HG03135 (cell line): ENCODE measurements around the gene SAE1.
A peak's percentile ranks its signal among the peaks of the same experiment; 100 is the strongest.

ENCODE experiments used
- ATAC-seq: cut with Tn5 transposase; IDR thresholded peaks from one replicate; pipeline ENCODE4 v1.9.1; 2021; ENCODE audit warnings: mild to moderate bottlenecking, moderate library complexity; ENCODE audit not compliant: unreplicated experiment

SAE1 gene

DNA sequence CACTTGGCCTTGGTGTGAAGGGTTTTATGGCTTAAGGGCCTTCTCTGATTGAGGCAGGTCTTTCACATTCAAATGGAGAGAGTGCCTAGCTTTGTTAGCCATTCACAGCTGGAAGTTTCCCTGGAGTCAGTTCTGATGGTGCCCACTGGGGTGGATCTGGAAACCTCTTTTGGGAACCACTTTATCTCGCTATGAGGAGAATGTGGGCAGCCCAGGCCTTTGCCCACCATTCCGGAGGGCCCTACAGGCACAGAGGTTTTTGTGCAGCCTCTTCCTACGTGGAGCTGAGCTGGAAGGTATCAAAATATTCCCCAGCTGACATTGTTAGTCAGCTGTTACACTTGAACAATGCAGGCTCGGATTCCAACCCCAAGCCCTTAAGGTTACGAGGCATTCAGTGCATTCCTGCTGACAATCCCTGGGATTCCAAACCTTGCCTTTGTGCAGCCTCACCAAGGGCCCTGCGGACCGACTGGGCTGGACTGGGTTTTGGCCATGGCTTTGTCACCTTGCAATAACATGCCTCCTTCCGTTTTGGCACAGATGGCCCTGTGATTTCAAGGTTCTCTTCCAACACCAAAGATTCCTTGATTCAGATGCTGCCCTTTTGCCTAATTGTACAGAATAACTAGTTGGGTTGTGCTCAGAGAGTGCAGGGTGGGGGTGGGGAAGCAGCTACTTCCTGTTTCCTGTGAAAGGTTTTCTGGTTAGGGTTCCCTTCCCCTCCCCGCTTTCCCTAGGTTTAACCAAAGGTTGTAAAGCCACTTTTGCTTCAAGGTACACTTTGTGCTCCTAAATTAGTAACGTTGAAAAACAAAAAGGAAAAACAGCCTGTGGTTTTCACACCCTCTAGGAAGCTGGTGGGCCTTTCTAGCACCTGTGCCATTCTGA, 27.0 kb downstream of the SAE1 start:
- ATAC-seq, result no peak

DNA sequence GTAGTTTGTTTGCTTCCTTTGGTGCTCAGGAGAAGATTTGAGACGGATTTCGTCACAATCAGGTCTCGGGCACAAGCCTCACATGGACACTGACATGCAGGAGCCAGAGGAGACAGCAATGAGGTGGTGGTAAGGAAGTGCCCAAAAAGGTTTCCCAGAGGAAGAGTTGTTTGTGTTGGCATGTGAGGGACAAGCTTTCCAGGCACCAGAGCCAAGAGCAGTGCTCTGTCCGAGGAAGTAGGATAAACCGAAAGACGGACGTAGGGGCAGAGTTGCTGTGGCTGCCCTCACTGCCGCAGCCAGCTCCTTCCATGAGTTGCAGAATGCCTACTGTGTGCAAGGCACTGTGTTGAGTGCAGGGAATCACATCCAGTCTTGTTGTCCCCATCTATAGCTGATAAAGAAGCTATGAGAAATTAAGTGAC, 27.7 kb downstream of the SAE1 start:
- no peak for ATAC-seq

DNA sequence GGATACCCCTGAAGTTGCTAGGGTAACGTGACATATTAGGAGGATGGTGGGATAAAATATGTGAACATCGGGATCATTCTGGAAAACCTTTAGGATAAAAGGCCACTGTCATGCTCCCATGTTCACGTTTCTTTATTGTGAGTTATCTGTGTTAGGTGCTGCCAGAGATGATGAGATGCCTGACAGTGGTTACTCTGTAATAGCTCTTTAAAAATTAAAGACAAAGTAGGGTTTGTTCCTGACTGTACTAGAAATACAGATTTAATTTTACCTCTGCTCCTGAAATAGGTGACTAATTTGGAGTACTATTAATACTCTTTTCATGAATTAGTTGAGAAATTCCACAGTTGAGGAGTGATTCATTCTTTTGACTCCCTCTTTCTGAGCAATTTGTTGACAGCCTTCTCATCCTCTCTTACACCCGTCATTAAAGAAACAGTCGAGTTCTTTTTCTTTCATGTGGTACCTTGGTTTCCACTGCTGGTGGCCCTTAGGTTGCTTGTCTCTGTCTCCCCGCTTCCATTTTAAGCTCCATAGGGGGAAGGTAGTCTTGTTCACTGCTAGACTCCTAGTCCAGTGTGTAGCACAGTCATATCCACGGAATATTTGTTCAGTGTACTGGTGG, 28.4 kb downstream of the SAE1 start:
- no peak for ATAC-seq

DNA sequence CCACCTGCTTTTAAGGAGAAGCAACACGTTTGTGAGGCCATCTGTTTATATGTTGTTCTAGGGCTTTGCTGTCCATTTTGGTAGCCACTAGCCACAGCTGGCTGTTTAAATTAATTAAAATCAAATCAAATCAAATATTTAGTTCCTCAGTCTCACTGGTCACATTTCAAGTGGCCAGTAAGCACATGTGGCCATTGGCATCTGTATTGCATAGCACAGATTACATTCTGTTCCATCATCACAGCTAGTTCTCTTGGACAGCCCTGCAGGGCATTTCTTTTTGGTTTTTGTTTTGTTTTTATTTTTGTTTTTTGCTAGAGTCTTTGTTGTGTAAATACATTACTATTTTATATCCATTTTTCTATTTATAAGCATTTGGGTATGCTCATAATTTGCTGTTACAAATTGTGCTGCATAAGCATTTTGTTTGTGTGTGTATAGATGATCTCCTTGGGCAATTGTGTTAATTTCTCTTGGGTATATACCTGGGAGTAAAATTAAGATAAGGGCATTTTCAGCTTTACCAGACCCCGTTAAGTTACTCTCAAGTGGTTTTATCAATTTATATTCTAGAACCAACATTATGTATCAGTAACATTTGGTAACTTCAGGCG, 31.3 kb downstream of the SAE1 start:
- no peak for ATAC-seq

DNA sequence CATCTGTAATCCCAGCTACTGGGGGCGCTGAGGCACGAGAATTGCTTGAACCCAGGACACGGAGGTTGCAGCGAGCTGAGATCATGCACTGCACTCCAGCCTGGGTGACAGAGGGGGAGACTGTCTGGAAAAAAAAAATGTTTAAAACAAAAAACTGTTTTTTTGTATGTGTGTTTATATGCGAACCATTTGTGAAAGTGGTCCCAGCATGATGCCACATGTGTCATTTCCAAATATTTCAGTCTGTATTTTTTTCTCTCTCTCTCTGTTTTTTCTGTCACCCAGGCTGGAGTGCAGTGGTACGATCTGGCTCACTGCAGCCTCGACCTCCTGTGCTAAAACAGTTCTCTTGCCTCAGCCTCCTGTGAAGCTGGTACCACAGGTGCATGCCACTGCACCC, 37.4 kb downstream of the SAE1 start:
- no peak for ATAC-seq

DNA sequence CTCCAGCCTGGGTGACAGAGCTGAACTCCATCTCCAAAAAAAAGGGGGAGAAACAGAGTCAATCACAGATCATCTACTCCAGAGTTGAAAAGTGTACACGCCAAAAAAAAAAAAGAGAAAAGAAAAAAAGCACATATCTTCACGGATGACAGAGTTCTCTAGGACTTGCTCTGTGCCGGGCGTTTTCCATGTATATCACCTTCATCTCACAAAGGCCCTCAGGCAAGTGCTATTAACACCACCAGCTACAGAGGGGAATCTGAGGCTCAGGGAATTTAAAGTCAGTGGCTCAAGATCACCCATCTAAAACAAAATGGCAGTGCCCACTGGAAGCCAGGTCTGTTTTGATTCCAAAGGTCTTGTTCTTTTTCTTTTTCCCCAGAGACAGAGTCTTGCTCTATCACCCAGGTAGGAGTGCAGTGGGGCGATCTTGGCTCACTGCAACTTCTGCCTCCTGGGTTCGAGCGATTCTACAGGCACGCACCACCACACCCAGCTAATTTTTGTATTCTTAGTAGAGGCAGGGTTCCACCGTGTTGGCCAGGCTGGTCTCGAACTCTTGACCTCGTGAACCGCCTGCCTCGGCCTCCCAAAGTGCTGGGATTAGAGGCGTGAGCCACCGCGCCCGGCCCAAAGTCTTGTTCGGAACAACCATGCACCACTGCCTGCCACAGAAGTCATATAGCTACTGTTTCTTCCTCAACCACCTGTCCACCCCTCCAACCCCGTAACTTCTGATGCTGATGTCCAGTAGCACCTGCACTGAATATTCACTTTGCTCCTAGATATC, 42.2 kb downstream of the SAE1 start:
- ATAC-seq, result no peak

DNA sequence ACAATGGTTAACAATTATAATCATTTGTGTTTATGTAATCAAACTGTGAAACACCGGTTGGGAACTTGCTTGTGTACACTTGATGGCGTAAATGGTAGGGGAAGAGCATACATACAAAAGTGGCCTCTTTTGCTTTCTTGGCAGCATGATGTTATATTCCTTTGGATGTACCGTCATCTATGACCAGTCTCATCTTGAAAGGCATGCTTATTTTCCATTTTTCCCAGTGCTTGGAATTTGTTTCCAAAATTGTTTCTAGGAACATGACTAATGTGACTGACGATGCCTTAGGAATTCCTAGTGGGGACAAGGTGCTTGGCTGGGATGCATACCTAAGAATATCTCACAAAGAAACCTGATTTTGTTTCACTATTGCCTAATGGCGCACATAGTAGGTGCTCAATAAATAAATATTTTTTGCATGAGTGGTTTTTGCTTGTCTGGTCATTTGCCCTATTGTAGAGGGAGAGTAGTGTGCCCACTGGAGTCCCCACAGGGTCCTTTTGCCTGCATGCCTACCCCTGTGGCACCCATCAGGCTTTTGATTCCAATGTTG, 45.5 kb downstream of the SAE1 start:
- no peak for ATAC-seq

DNA sequence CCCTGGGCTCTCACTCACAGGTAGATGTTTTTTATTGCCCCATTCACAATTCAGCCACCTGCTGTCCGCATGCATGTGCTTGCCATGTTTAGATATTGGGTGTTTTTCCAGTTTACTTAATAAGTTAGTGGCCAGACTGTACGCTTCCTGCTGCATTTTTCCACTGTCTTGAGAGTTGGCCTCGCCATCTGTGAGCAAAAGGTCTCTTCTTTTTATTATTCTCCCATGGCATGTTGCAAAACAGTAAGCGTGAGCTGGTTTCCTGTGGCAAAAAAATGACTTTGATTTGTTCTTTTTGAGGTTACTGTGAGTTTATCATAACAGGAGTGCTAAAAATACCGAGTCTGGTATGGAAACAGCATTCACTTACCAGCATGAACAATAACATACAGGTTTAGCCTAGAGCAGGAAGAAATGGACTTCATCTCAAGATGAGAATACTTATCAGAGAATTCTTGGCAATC, 46.0 kb downstream of the SAE1 start:
- ATAC-seq, result no peak

DNA sequence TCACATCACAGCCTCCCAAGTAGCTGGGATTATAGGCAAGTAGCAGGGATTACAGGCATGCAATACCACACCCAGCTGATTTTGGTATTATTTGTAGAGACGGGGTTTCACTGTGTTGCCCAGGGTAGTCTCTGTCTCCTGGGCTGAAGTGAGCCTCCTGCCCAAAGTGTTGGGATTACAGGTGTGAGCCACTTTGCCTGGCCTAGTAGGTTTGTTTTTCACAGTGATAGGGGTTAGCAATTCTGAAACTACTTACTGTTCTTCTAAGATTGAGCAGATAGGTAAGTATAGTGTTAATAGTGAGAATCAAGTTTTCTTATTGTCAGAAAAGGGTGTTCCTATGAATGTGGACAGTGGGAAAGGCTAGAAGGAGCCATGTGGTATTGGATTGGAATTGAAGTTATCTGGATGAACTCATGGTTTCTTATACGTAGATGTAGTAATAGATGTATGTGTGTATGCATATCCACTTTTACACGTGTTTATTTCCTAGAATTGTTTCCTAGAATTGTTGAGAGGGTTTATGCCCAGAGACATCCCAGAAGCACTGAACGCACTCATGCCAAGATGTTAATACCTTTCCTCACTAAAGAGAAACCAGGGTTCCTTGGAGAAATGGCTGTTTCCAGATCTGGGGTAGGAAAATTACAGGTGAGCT, 49.1 kb downstream of the SAE1 start:
- ATAC-seq, result no peak

DNA sequence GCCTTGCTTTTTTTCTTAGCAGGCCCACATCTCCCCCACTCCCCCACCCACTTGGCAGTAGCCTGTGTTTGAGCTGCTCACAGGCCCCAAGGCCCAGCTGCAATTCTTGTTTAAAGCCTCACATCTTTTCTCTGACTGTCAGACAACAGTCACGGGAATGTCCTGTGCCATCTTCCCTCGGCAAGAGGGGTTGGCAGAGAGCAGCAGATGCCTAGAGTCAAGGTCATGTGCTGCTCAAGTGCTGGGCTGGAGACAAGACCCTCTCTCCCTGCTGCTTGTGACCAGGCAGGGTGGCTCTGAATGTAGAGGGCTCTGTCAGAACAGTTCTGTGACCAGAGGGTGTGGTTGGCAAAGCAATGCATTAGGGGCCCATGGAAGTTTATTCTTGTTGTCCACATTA, 53.0 kb downstream of the SAE1 start:
- no peak for ATAC-seq

DNA sequence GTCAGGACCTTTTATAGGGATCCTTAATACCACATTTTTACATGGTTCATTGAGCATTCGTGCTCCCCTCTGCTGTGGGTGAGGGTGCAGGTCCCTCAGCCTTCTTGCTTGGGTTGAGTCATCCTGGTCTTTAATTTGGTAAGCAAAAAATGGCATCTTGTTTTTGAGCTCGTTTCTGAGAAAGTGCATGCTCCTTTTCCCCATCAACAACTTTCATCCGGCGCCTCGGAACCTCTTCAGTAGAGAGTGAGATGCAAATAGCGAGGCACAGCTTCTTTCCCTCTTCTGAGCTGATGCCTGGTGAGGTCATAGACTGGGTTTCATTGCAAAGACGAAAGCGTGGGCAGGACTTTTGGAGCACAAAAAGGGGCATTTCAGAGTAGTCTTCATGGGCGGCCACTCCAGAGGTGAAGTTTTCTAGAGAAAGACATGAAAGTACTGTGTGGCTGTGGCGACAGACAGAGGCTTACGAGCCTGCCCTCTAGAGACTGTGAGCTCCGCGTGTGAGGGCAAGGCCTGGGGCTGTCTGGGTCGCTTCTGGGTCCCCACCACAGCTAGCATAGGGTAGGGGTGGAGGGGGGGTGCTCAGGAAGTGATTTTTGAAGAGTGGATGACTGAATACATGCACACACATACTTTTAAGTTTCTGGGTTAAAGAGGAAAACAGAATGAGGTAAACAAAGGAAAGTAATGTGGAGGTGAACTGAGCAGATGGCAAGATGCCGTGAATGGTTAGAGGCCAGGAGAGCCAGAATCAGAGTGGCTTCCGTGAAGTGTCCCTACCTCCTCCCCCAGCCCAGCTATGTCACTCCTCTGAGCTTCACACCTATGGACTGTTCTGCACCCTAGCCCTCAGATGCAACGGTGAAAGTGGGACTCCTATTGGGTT, 56.1 kb downstream of the SAE1 start:
- peak; percentile 68 for ATAC-seq

DNA sequence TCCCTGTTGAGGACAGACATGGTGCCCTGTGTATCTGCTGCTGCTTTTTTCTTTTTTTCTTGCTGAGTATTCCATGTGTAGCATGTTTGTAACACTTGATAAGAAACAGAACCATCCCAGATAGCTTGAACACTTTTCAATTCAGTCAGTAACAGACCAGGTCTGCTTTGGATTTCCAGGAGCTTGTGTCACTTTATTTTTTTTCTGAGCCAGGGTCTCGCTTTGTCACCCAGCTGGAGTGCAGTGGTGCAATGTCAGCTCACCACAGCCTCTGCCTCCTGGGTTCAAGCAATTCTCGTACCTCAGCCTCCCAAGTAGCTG, 56.7 kb downstream of the SAE1 start:
- ATAC-seq, result no peak

DNA sequence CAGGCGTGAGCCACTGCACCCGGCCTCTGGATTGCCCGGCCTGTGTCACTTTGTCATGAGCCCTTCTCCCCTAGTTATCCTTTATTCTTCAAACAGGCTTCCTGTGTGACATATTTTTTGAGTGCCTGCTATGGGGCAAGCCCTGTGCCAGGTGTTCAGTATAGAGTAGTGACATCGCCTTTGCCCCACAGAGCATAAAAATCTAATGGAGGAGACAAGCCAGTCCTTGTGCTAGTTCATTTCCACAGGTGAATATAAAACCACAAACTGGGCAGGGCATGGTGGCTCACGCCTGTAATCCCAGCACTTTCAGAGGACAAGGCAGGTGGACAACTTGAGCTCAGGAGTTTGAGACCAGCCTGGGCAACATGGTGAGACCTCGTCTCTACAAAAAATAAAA, 57.2 kb downstream of the SAE1 start:
- no peak for ATAC-seq

DNA sequence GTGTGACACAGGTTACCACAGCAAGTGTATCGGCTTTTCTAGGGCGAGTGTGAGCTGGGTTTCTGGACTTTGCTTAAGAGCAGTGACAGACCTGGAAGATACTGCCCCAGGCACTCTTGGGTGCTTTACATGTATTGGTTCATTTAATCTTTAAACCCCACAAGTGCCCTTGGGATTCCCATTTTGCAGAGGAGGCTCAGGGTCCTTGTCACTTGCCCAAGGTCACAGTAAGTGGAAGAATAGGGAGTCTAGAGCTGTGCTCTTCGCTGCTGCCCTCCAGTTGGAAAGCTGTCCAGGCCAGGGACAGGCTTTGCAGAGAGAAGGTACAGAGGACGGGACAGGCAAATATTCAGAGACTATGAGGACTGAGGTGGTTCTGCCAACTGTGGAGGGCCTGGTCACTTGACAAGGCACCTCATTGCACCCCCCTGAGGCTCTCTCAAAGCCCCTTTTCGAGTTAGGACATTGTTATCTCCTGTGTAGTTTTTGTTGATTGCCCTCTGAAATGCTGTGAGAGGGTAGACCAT, 57.9 kb downstream of the SAE1 start:
- no peak for ATAC-seq

DNA sequence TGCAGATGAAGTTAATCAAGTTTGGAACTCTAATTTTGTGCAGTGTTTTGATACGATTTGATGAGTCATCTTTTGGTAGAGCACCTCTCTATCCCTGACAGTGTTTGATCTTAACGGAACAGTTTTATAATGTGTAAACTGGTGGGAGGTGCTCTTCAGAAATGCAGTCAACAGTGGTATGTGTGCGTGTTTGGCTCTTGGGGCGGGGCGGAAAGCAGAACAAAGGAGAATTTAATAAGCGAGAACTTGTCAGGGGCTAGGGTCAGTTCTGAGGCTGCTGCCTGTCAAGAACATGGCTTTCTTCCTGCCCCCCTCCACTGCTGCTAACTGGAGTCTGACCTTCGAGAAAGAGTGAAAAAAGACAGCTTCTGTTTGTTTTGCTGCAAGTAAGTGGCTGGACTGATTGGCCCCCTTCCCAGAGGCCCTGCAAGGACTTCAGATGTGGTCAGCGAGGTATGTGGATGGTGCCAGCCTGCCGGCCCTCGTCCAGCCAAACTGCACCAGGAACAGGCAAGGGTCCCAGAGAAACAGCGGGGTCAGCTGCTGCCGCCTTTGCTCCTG, 59.6 kb downstream of the SAE1 start:
- ATAC-seq, result no peak

DNA sequence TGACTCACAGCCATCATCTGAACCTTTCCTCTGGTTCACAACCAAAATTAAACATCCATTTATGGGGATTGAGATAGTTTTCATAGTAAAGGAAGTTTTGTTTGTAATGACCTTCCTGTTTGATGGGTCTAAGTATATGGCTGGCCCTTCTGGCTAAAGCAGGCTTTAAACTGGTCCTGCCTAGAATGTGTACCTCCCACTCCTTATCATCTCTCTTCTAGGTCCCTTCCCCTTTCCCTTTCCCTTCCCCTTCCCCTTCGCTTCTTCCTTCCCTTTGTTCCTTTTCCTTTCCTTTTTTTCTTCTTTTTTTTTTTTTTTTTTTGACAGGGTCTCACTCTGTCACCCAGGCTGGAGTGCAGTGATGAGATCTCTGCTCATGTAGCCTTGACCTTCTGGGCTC, 64.8 kb downstream of the SAE1 start:
- no peak for ATAC-seq

DNA sequence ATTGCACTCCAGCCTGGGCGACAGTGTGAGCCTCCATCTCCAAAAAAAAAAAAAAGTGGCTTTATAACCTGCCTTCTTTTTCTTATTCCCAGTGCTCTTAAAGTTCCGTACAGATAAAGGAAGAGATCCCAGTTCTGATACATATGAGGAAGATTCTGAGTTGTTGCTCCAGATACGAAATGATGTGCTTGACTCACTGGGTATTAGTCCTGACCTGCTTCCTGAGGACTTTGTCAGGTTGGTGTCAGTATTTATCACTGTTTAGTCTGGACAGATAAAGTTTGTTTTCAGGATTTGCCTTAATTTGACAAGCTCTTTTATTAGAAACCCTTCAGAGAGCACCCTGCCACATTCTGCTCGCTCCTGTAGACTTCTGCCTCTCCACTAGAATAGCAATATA, 66.5 kb downstream of the SAE1 start:
- no peak for ATAC-seq

DNA sequence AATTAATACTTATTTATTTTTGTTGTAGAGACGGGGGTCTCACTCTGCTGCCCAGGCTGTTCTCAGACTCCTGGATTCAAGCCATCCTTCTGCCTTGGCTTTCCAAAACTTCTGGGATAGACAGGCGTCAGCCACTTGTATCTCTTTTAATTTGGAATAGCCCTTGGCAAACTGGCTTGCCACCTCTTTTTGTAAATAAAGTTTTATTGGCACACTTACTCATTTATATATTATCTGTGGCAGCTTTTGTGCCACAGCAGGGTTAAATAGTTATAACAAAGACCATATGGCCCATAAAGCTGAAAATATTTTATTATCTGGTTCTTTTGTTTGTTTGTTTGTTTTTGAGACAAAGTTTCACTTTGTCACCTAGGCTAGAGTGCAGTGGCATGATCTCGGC, 69.9 kb downstream of the SAE1 start:
- ATAC-seq, result no peak

DNA sequence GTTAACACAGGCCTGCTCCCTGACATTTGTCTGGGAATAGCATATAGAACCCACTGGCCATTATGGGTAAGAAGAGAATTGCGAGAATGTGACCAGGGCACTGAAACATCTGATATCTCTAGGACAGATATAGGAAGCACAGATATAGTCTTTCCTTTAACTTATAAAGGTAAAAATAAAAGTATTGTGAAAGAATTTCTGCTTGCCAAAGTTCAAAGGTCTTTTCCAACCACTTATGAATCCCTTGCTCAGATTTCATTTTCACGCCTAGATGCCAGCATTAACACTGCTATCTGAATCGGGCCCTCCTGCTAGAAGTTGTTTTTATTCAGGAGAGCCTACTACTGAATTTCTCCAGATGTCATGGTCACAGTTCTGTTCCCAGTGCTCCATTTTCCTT, 72.6 kb downstream of the SAE1 start:
- ATAC-seq, result no peak
